CD14-positive monocyte (primary cell): ENCODE measurements around the gene SYNGR4. TPM values are rescaled to one million over a fixed set of nuclear protein-coding genes. Genes with fewer than 3 reads are reported as not detected.

Experiments
- DNase-seq, 3 donors: peaks; one replicate each; pipeline ENCODE4 v3.0.0-alpha.2; 2011 to 2022
- H2AFZ ChIP-seq: 2 replicates; pipeline ENCODE4 v1.6.0; 2012; ENCODE audit warnings: mild to moderate bottlenecking, low read depth, low read length, inconsistent platforms; ENCODE audit not compliant: insufficient read depth, poor library complexity, severe bottlenecking
- H3K27ac ChIP-seq, 2 donors: 1 replicate in 1 of 2; 2 replicates in 1 of 2; pipeline ENCODE4 v1.5.1; 2012 to 2013; ENCODE audit warnings: low read length in 2 of 2, control low read depth in 1 of 2, inconsistent platforms in 1 of 2, low read depth in 1 of 2, mild to moderate bottlenecking in 1 of 2
- H3K27me3 ChIP-seq, 2 donors: one replicate each; pipeline versions ENCODE4 v1.6.0 to v1.6.1; 2011 to 2013; ENCODE audit warnings: low read length in 2 of 2; ENCODE audit not compliant: control insufficient read depth in 2 of 2, insufficient read depth in 2 of 2
- H3K36me3 ChIP-seq, 2 donors: replicated peaks in 1 of 2; 1 replicate in 1 of 2; 2 replicates in 1 of 2; pipeline versions ENCODE4 v1.5.1 to v1.6.1; 2012 to 2013; ENCODE audit warnings: low read length in 2 of 2, control low read depth in 1 of 2, inconsistent platforms in 1 of 2, mild to moderate bottlenecking in 1 of 2; ENCODE audit not compliant: insufficient read depth in 2 of 2, control insufficient read depth in 1 of 2
- H3K4me1 ChIP-seq, 2 donors: 1 replicate in 1 of 2; 2 replicates in 1 of 2; pipeline versions ENCODE4 v1.5.1 to v1.6.1; 2012 to 2013; ENCODE audit warnings: low read length in 2 of 2, control low read depth in 1 of 2, inconsistent platforms in 1 of 2, mild to moderate bottlenecking in 1 of 2, moderate library complexity in 1 of 2; ENCODE audit not compliant: insufficient read depth in 2 of 2, control insufficient read depth in 1 of 2
- H3K4me2 ChIP-seq: replicated peaks from 2 replicates; pipeline ENCODE3; 2012; ENCODE audit warnings: low read length, moderate library complexity, mild to moderate bottlenecking; ENCODE audit not compliant: poor library complexity, severe bottlenecking; ENCODE audit errors: extremely low read depth
- H3K4me3 ChIP-seq, 3 experiments: fragments of 200-600 bp in 1 of 3; sonication (generic) in 1 of 3; replicated peaks in 1 of 3; 1 replicate in 2 of 3; 2 replicates in 1 of 3; pipeline ENCODE4 v1.5.1; 2011 to 2013; ENCODE audit warnings: low read length in 3 of 3, mild to moderate bottlenecking in 3 of 3, control low read depth in 2 of 3, low read depth in 2 of 3, inconsistent platforms in 1 of 3, moderate library complexity in 1 of 3
- H3K79me2 ChIP-seq: 2 replicates; pipeline ENCODE4 v1.6.0; 2012; ENCODE audit warnings: mild to moderate bottlenecking, control low read depth, inconsistent platforms, low read length, moderate library complexity; ENCODE audit not compliant: insufficient read depth
- H3K9ac ChIP-seq: 2 replicates; pipeline ENCODE4 v1.6.0; 2017; ENCODE audit warnings: low read length, mild to moderate bottlenecking; ENCODE audit not compliant: insufficient read depth, poor library complexity, severe bottlenecking
- H3K9me3 ChIP-seq, 2 donors: replicated peaks in 1 of 2; 1 replicate in 1 of 2; 2 replicates in 1 of 2; pipeline versions ENCODE4 v1.5.1 to v1.6.1; 2012 to 2013; ENCODE audit warnings: low read length in 2 of 2, control low read depth in 1 of 2; ENCODE audit not compliant: control insufficient read depth in 1 of 2, insufficient read depth in 1 of 2
- H4K20me1 ChIP-seq: 2 replicates; pipeline ENCODE4 v1.6.0; 2012; ENCODE audit warnings: mild to moderate bottlenecking, low read length, control low read depth, moderate library complexity; ENCODE audit not compliant: insufficient read depth
- H3K27ac Mint-ChIP-seq, 7 donors: one replicate each; pipeline ENCODE4 v1.8.0; 2020; ENCODE audit warnings: mild to moderate bottlenecking in 7 of 7, mixed read lengths in 7 of 7, moderate library complexity in 6 of 7, inconsistent platforms in 2 of 7
- H3K27me3 Mint-ChIP-seq, 3 donors: one replicate each; pipeline ENCODE4 v1.8.0; 2021 to 2022; ENCODE audit warnings: low read depth in 3 of 3, mild to moderate bottlenecking in 3 of 3, mixed read lengths in 3 of 3, moderate library complexity in 3 of 3, inconsistent platforms in 1 of 3
- H3K36me3 Mint-ChIP-seq, 2 donors: one replicate each; pipeline ENCODE4 v1.8.0; 2020; ENCODE audit warnings: mixed read lengths in 2 of 2, inconsistent platforms in 1 of 2, mild to moderate bottlenecking in 1 of 2
- H3K4me1 Mint-ChIP-seq: one replicate; pipeline ENCODE4 v1.8.0; 2020; ENCODE audit warnings: mild to moderate bottlenecking, mixed read lengths
- H3K4me3 Mint-ChIP-seq, 2 donors: one replicate each; pipeline ENCODE4 v1.8.0; 2020; ENCODE audit warnings: mild to moderate bottlenecking in 2 of 2, mixed read lengths in 2 of 2, moderate library complexity in 1 of 2
- H3K9me3 Mint-ChIP-seq, 7 donors: one replicate each; pipeline ENCODE4 v1.8.0; 2020 to 2022; ENCODE audit warnings: mixed read lengths in 7 of 7, mild to moderate bottlenecking in 6 of 7, moderate library complexity in 6 of 7, inconsistent platforms in 2 of 7
- CTCF ChIP-seq: fragments of 200-600 bp; IDR thresholded peaks from one replicate; pipeline ENCODE4 v1.8.0; 2022; ENCODE audit warnings: antibody characterized with exemption, mild to moderate bottlenecking
- WGBS: methylation state at CpG from one replicate; pipeline ENCODE4 v1.1.5; 2013; ENCODE audit warnings: missing lambda C conversion rate; ENCODE audit not compliant: insufficient coverage; 5-methylcytosine and 5-hydroxymethylcytosine counted together
- intact Hi-C, 2 donors: fragments of 100-400 bp; cut with micrococcal nuclease; formaldehyde crosslinking; loops; one replicate each; pipeline versions ENCODE4 v1.15.0 to v1.15.1; 2023
- polyA plus RNA-seq, 3 donors: library from polyadenylated mRNA; depleted of rRNA in 1 of 3; unstranded in 2 of 3; stranded (reverse) in 1 of 3; fragments of 300-500 nt in 2 of 3; fragments of >200 nt in 1 of 3; fragmentation: Illumina TruSeq in 2 of 3; gene quantifications; 1 replicate in 2 of 3; 2 replicates in 1 of 3; pipeline ENCODE4 v1.2.3, GENCODE V29; 2012 to 2021

The SYNGR4 gene
- polyA plus RNA-seq, 3 donors = not detected

- Histone ChIP-seq H3K36me3 (no peaks in the 10 kb centered on the region), H3K9me3 (no peaks in the 10 kb centered on the region), H3K4me3 (no peak overlapping the region), H3K79me2 (no peaks in the 10 kb centered on the region), H2AFZ (no peak overlapping the region), H3K4me1 (peaks cover 0 to under 1% of the 10 kb centered on the region in 2 donors), H4K20me1 (no peaks in the 10 kb centered on the region), H3K9ac (no peak overlapping the region), H3K4me2 (no peak overlapping the region), H3K27me3 (no peaks in the 10 kb centered on the region), H3K27ac (no peak overlapping the region)
- TF ChIP-seq CTCF = no peak
- no peak overlapping the region for H3K4me3 Mint-ChIP-seq
- H3K4me1 Mint-ChIP-seq = peaks cover 5% of the 10 kb centered on the region
- no peak overlapping the region for H3K27ac Mint-ChIP-seq
- H3K9me3 Mint-ChIP-seq = no peaks in the 10 kb centered on the region
- WGBS = 67% methylated on average over 3 of the region's 4 CpGs
- intact Hi-C loops = no loop called here
- no peak for DNase-seq
- peaks cover 1 to 12% (median 7%) of the 10 kb centered on the region in 3 donors for H3K27me3 Mint-ChIP-seq
- H3K36me3 Mint-ChIP-seq = no peaks in the 10 kb centered on the region
Observed at GRCh38 chr19:48372904-48373303, 8.7 kb downstream of the SYNGR4 start.

GRCh38 chr19:48373567-48373966 is 9.4 kb downstream of the SYNGR4 start:
- H3K27ac Mint-ChIP-seq = peak overlapping the region in 1 of 7 donors; percentile 46
- peaks cover 1 to 12% (median 7%) of the 10 kb centered on the region in 3 donors for H3K27me3 Mint-ChIP-seq

More at GRCh38 chr19:48373567-48373966, 9.4 kb downstream of the SYNGR4 start:
- H3K9ac ChIP-seq = no peak overlapping the region
- H2AFZ ChIP-seq = no peak overlapping the region
- no peaks in the 10 kb centered on the region for H3K36me3 ChIP-seq
- H3K4me1 ChIP-seq = peaks cover 0 to 5% of the 10 kb centered on the region in 2 donors
- no peaks in the 10 kb centered on the region for H3K27me3 ChIP-seq
- H3K27ac ChIP-seq = no peak overlapping the region
- Mint-ChIP-seq H3K4me3 (no peak overlapping the region), H3K36me3 (no peaks in the 10 kb centered on the region), H3K4me1 (peaks cover 10% of the 10 kb centered on the region), H3K9me3 (no peaks in the 10 kb centered on the region)
- 95% methylated on average over 10 of the region's 11 CpGs for WGBS
- intact Hi-C loops = no loop called here
- DNase-seq = no peak
- H3K79me2 ChIP-seq = no peaks in the 10 kb centered on the region
- no peak overlapping the region for H3K4me2 ChIP-seq
- H3K4me3 ChIP-seq = no peak overlapping the region
- no peaks in the 10 kb centered on the region for H3K9me3 ChIP-seq
- TF ChIP-seq CTCF = no peak
- H4K20me1 ChIP-seq = no peaks in the 10 kb centered on the region
